Peyer's patch (tissue), 4 donors: ENCODE data around the gene NFATC2IP. TPM values are rescaled to one million over a fixed set of nuclear protein-coding genes. Genes with fewer than 3 reads are reported as not detected.

ENCODE experiments used
- DNase-seq, 3 donors: peaks; one replicate each; pipeline ENCODE4 v3.0.0-alpha.2; 2017 to 2019
- H3K27ac ChIP-seq, 4 donors: fragments of 200-600 bp; sonication (generic); one replicate each; pipeline ENCODE4 v1.5.1; 2016 to 2019
- H3K27me3 ChIP-seq, 2 donors: fragments of 200-600 bp; sonication (generic); one replicate each; pipeline ENCODE4 v1.5.1; 2019
- H3K36me3 ChIP-seq, 3 donors: fragments of 200-600 bp; sonication (generic); one replicate each; pipeline ENCODE4 v1.5.1; 2016 to 2019
- H3K4me1 ChIP-seq, 4 donors: fragments of 200-600 bp; sonication (generic); one replicate each; pipeline ENCODE4 v1.5.1; 2016 to 2019
- H3K4me3 ChIP-seq, 4 donors: fragments of 200-600 bp; sonication (generic); 1 replicate in 3 of 4; 2 replicates in 1 of 4; pipeline ENCODE4 v1.5.1; 2016 to 2019; ENCODE audit warnings: mild to moderate bottlenecking in 1 of 4
- H3K9me3 ChIP-seq, 4 donors: fragments of 200-600 bp; sonication (generic); one replicate each; pipeline ENCODE4 v1.5.1; 2016 to 2019; ENCODE audit warnings: mild to moderate bottlenecking in 1 of 4
- CTCF ChIP-seq, 6 experiments: fragments of 450-650 bp in 4 of 6; fragments of 200-600 bp in 2 of 6; sonication (generic) in 1 of 6; IDR thresholded peaks; one replicate each; pipeline ENCODE4 v1.5.1; 2017 to 2019; ENCODE audit warnings: antibody characterized with exemption in 6 of 6, mild to moderate bottlenecking in 3 of 6, moderate library complexity in 1 of 6
- POLR2A ChIP-seq, 2 donors: fragments of 450-650 bp; IDR thresholded peaks; one replicate each; pipeline ENCODE4 v1.5.1; 2017; ENCODE audit warnings: antibody characterized with exemption in 2 of 2, mild to moderate bottlenecking in 2 of 2, moderate library complexity in 2 of 2
- total RNA-seq, 4 donors: library from RNA; depleted of rRNA; stranded (reverse); fragments of >200 nt; gene quantifications; one replicate each; pipeline ENCODE4 v1.1.0, GENCODE V29; 2016

Gene NFATC2IP
- total RNA-seq, 4 donors from 2014 or later = 53.8 to 86.5 (median 79.6) TPM

GRCh38 chr16:28913946-28914724 lies 36.6 kb upstream of the NFATC2IP start:
- H3K27me3 ChIP-seq = no peaks in the 10 kb centered on the region
- H3K4me3 ChIP-seq = no peak overlapping the region
- H3K9me3 ChIP-seq = no peaks in the 10 kb centered on the region
- H3K4me1 ChIP-seq = no peaks in the 10 kb centered on the region
- H3K27ac ChIP-seq = no peak overlapping the region
- H3K36me3 ChIP-seq = peaks cover 0 to 65% (median 0%) of the 10 kb centered on the region in 3 donors
- TF ChIP-seq CTCF (IDR thresholded peaks at IDR 0.05) (no peak), POLR2A (IDR thresholded peaks at IDR 0.05) (no peak)
- no peak for DNase-seq

GRCh38 chr16:28915181-28915580 lies 35.6 kb upstream of the NFATC2IP start:
- Histone ChIP-seq H3K4me3 (no peak overlapping the region), H3K27me3 (no peaks in the 10 kb centered on the region), H3K9me3 (no peaks in the 10 kb centered on the region), H3K36me3 (peaks cover 0 to 71% (median 0%) of the 10 kb centered on the region in 3 donors), H3K27ac (no peak overlapping the region), H3K4me1 (no peaks in the 10 kb centered on the region)
- DNase-seq = no peak
- TF ChIP-seq POLR2A (IDR thresholded peaks at IDR 0.05) = no peak
- no peak for TF ChIP-seq CTCF (IDR thresholded peaks at IDR 0.05)

DNA sequence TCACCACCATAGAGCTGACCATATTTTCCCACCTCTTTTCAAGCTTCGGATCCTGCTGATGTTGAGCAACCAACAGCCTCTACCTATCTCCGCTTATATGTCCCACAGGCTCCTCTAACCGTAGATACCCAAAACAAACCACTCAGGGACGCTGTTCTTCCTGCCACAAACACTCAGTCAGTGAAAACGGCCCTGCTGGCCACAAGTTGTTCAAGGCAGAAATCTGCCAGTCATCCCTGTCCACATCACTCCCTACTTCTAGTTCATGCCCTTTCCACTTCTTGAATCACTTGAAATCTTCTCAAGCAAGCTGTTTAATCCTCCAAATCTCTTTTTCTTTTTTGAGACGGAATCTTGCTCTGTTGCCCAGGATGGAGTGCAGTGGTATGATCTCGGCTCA lies 33.6 kb upstream of the NFATC2IP start:
- no peak overlapping the region for H3K4me3 ChIP-seq
- no peaks in the 10 kb centered on the region for H3K4me1 ChIP-seq
- DNase-seq = no peak
- H3K27me3 ChIP-seq = no peaks in the 10 kb centered on the region
- H3K9me3 ChIP-seq = no peaks in the 10 kb centered on the region
- no peak overlapping the region for H3K27ac ChIP-seq
- H3K36me3 ChIP-seq = peaks cover 0 to 82% (median 0%) of the 10 kb centered on the region in 3 donors
- no peak for TF ChIP-seq CTCF (IDR thresholded peaks at IDR 0.05)
- no peak for TF ChIP-seq POLR2A (IDR thresholded peaks at IDR 0.05)

- no peak overlapping the region for H3K4me3 ChIP-seq
- no peak overlapping the region for H3K27ac ChIP-seq
- no peaks in the 10 kb centered on the region for H3K9me3 ChIP-seq
- TF ChIP-seq CTCF (IDR thresholded peaks at IDR 0.05) = no peak
- H3K4me1 ChIP-seq = peaks cover 0 to 6% (median 0%) of the 10 kb centered on the region in 4 donors
- H3K27me3 ChIP-seq = no peaks in the 10 kb centered on the region
- DNase-seq = no peak
- H3K36me3 ChIP-seq = peaks cover 0 to 69% (median 0%) of the 10 kb centered on the region in 3 donors
Measured at GRCh38 chr16:28918698-28919097, 32.0 kb upstream of the NFATC2IP start.

GRCh38 chr16:28923231-28923587 lies 27.5 kb upstream of the NFATC2IP start:
- Histone ChIP-seq H3K9me3 (no peaks in the 10 kb centered on the region), H3K4me3 (peak overlapping the region in 2 of 4 donors; percentile 1 to 80), H3K27ac (peak overlapping the region; percentile 97 to 99 (median 98)), H3K36me3 (peaks cover 0 to 30% (median 0%) of the 10 kb centered on the region in 3 donors), H3K4me1 (peaks cover 0 to 7% (median 5%) of the 10 kb centered on the region in 4 donors), H3K27me3 (no peaks in the 10 kb centered on the region)
- DNase-seq = no peak
- no peak for TF ChIP-seq POLR2A (IDR thresholded peaks at IDR 0.05)
- TF ChIP-seq CTCF (IDR thresholded peaks at IDR 0.05) = no peak
